ENCODE results near the gene PFDN6. TPM values are rescaled to one million over a fixed set of nuclear protein-coding genes. Genes with fewer than 3 reads are reported as not detected.

Gene PFDN6
- total RNA-seq, 1 experiment from 2014 or later = 85.8 TPM

DNA sequence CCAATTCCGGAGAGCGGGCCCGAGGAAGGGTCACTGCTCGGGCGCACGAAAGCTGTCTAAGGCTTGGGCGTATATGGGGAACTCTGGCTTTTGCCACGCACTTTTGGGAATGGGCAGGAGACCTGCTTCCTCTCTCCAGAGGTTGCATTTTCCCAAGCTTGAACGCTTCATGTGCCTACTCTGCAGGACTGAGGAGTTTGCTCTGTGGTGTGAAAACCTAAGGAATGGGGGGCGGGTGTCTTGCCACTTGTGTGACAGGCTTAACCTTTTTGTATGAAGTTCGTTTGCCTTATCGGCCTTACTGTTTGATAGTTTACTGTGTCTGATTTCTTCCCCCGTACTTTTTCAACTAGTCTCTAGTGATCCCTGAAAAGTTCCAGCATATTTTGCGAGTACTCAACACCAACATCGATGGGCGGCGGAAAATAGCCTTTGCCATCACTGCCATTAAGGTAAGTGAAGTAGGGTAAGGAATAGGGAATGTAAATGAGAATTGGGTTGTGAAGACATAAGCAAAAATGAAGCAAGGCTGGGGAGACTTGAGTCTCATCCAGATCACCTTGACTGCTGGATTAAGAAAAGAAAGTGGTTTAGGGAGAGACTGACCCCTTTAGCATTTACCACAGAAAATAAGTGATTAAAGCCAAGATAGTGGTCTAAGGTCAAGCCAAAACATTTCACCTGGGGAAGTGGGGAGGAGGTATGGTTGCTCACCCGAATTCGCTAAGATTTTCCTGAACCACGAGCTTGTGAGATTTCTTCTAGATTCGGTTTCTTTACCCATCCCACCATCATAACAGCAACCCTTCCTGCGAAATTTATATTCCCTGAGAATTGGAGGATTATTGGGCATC is 16.9 kb upstream of the PFDN6 start:
- peak overlapping the region; percentile 72 for H3K18ac ChIP-seq (ENCODE audit: insufficient read length, low read depth, low read length)
- H2BK5ac ChIP-seq (ENCODE audit: insufficient read length, low read length) = no peak overlapping the region
- no peaks in the 10 kb centered on the region; the same call in 1 of the 2 replicates for H3K4me1 ChIP-seq (ENCODE audit: insufficient read depth, low read length)

More for the DNA sequence above, 16.9 kb upstream of the PFDN6 start:
- H3K27me3 Mint-ChIP-seq (ENCODE audit: low read depth) = no peaks in the 10 kb centered on the region; the same call in 1 of the 2 replicates
- H2BK20ac ChIP-seq (ENCODE audit: low read depth, low read length, poor library complexity, severe bottlenecking) = no peak overlapping the region
- peak overlapping the region; percentile 99 for H3K9ac ChIP-seq (ENCODE audit: extremely low read depth, insufficient read length, low read length)
- H3K9me3 Mint-ChIP-seq = no peaks in the 10 kb centered on the region; a peak in 1 of 5 replicates
- H3T11ph ChIP-seq (ENCODE audit: low read length) = no peak overlapping the region
- DNase-seq = no peak
- no peak overlapping the region for H2BK15ac ChIP-seq (ENCODE audit: low read depth, low read length)
- no peak overlapping the region for H3K23ac ChIP-seq (ENCODE audit: insufficient read length, low read depth, low read length)
- no CpG with 5 or more reads among the region's 22 CpGs for WGBS (ENCODE audit: extremely low coverage, insufficient read length, low lambda C conversion rate)
- H2AFZ ChIP-seq (ENCODE audit: low read length) = no peak overlapping the region
- H3K14ac ChIP-seq (ENCODE audit: insufficient read depth, low read length) = peak overlapping the region; percentile 79; the same call in 1 of the 2 replicates
- H2BK120ac ChIP-seq (ENCODE audit: low read depth, low read length, poor library complexity, severe bottlenecking) = peak overlapping the region; percentile 0
- no peak overlapping the region for H3K56ac ChIP-seq (ENCODE audit: insufficient read length, low read depth, low read length)
- TF ChIP-seq, protein P1, sequence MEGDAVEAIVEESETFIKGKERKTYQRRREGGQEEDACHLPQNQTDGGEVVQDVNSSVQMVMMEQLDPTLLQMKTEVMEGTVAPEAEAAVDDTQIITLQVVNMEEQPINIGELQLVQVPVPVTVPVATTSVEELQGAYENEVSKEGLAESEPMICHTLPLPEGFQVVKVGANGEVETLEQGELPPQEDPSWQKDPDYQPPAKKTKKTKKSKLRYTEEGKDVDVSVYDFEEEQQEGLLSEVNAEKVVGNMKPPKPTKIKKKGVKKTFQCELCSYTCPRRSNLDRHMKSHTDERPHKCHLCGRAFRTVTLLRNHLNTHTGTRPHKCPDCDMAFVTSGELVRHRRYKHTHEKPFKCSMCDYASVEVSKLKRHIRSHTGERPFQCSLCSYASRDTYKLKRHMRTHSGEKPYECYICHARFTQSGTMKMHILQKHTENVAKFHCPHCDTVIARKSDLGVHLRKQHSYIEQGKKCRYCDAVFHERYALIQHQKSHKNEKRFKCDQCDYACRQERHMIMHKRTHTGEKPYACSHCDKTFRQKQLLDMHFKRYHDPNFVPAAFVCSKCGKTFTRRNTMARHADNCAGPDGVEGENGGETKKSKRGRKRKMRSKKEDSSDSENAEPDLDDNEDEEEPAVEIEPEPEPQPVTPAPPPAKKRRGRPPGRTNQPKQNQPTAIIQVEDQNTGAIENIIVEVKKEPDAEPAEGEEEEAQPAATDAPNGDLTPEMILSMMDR (conservative IDR thresholded peaks at IDR 0.05) = no peak
- peak overlapping the region; percentile 59 for H3K27ac ChIP-seq (ENCODE audit: insufficient read length, low read depth, low read length)
- no peak overlapping the region for H4K8ac ChIP-seq (replicated peaks; ENCODE audit: insufficient read length, low read depth, low read length)
- H3K79me1 ChIP-seq (ENCODE audit: insufficient read depth, low read depth, low read length, poor library complexity, severe bottlenecking) = no peaks in the 10 kb centered on the region
- peak overlapping the region; percentile 66 for H2BK12ac ChIP-seq (ENCODE audit: insufficient read length, low read depth, low read length)
- peak overlapping the region; percentile 23 for H4K5ac ChIP-seq (ENCODE audit: insufficient read length, low read depth, low read length)
- no peak overlapping the region for H4K91ac ChIP-seq (ENCODE audit: insufficient read length, low read depth, low read length)
- no peak overlapping the region; the same call in 1 of the 2 replicates for H3K4ac ChIP-seq (ENCODE audit: low read depth, low read length)
- H2AK5ac ChIP-seq (ENCODE audit: insufficient read length, low read length) = no peak overlapping the region
- H3K23me2 ChIP-seq (ENCODE audit: insufficient read length, low read depth, low read length, poor library complexity, severe bottlenecking) = peaks cover 6% of the 10 kb centered on the region
- H3K27me3 ChIP-seq (ENCODE audit: insufficient read depth, low read length) = no peaks in the 10 kb centered on the region
- peak overlapping the region; percentile 86 for H3K4me2 ChIP-seq (ENCODE audit: insufficient read depth, insufficient read length, low read length)
- no peaks in the 10 kb centered on the region for H4K20me1 ChIP-seq (ENCODE audit: control insufficient read depth, insufficient read depth, insufficient read length)
- H3K27ac Mint-ChIP-seq = peak overlapping the region; percentile 93 to 100 (median 100)
- peaks cover 32 to 47% of the 10 kb centered on the region in 2 experiments for H3K4me1 Mint-ChIP-seq
- H3K79me2 ChIP-seq (ENCODE audit: insufficient read depth, low read length) = peaks cover 23% of the 10 kb centered on the region; the same call in 1 of the 2 replicates
- H3K4me3 Mint-ChIP-seq = peak overlapping the region; percentile 89 to 94
- H3K36me3 Mint-ChIP-seq (ENCODE audit: insufficient read depth in 1 of 3, low read depth in 3 of 3) = peaks cover 42 to 70% (median 69%) of the 10 kb centered on the region in 3 experiments
- no peaks in the 10 kb centered on the region for H3K9me3 ChIP-seq (ENCODE audit: control insufficient read depth, low read depth, low read length)

Measured in H9 (cell line).